Neural cell (in vitro differentiated cells): ENCODE measurements around the gene EPYC.

Source experiments
- EP300 ChIP-seq: fragments of 450-650 bp; conservative IDR thresholded peaks from 2 replicates; pipeline ENCODE4 v1.6.1; 2014; ENCODE audit warnings: antibody characterized with exemption, mild to moderate bottlenecking, moderate library complexity; ENCODE audit not compliant: poor library complexity, severe bottlenecking
- EZH2 ChIP-seq: fragments of 200-600, 300-800 bp; shearing (Covaris generic), sonication (generic); IDR thresholded peaks from 2 replicates; pipeline ENCODE4 v1.6.1; 2014; ENCODE audit warnings: antibody characterized with exemption, low read length, borderline replicate concordance, mild to moderate bottlenecking; ENCODE audit not compliant: insufficient read depth, poor library complexity, severe bottlenecking
- POLR2AphosphoS5 ChIP-seq: IDR thresholded peaks from 2 replicates; pipeline ENCODE4 v1.6.1; 2012
- RAD21 ChIP-seq: fragments of 450-650 bp; conservative IDR thresholded peaks from 2 replicates; pipeline ENCODE4 v1.6.1; 2014; ENCODE audit warnings: antibody characterized with exemption, mild to moderate bottlenecking, moderate library complexity
- SMC3 ChIP-seq: fragments of 450-650 bp; conservative IDR thresholded peaks from 2 replicates; pipeline ENCODE4 v1.6.1; 2014; ENCODE audit warnings: antibody characterized with exemption, mild to moderate bottlenecking, moderate library complexity; ENCODE audit not compliant: poor library complexity
- TAF1 ChIP-seq: IDR thresholded peaks from 2 replicates; pipeline ENCODE4 v1.6.1; 2012; ENCODE audit warnings: low read depth
- TF ChIP-seq, protein P1 (sequence below): fragments of 450-650 bp; IDR thresholded peaks from 2 replicates; pipeline ENCODE4 v1.5.1; 2014; ENCODE audit warnings: antibody characterized with exemption, mild to moderate bottlenecking, moderate library complexity; ENCODE audit not compliant: poor library complexity, severe bottlenecking

DNA sequence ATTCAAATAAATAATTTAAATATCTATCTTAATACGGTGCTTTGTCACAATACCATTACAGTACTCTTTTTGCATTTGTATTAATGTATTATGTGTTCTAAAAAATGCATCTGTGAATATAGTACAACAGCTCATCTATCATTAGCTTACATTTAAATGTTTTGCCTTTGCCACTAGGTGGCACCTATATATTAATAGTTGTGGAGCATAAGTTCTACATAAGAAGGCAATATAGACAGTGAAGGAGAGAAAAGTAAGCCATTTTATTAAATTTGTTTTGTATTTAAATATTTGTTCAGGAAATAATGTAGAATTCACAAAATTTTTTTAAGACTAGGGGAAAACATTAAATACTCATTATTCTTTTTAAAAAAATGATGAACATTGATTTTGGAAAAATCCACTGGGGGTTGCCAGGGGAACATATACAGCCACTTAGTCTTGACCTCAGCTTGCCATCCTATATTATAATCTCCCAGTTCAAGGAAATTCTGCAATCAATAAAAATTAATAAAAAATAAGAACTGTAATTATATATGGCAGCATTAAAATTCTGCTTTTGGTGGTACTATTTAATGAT, 59.6 kb downstream of the EPYC start:
- TF ChIP-seq, protein P1, sequence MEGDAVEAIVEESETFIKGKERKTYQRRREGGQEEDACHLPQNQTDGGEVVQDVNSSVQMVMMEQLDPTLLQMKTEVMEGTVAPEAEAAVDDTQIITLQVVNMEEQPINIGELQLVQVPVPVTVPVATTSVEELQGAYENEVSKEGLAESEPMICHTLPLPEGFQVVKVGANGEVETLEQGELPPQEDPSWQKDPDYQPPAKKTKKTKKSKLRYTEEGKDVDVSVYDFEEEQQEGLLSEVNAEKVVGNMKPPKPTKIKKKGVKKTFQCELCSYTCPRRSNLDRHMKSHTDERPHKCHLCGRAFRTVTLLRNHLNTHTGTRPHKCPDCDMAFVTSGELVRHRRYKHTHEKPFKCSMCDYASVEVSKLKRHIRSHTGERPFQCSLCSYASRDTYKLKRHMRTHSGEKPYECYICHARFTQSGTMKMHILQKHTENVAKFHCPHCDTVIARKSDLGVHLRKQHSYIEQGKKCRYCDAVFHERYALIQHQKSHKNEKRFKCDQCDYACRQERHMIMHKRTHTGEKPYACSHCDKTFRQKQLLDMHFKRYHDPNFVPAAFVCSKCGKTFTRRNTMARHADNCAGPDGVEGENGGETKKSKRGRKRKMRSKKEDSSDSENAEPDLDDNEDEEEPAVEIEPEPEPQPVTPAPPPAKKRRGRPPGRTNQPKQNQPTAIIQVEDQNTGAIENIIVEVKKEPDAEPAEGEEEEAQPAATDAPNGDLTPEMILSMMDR = peak; percentile 70
- peak; percentile 62 for TF ChIP-seq RAD21
- no peak for TF ChIP-seq POLR2AphosphoS5
- TF ChIP-seq TAF1 = no peak
- no peak for TF ChIP-seq EP300
- peak; percentile 68 for TF ChIP-seq SMC3
- TF ChIP-seq EZH2 = no peak
